H54 (cell line): ENCODE results near the gene PSRC1.
"Not testable (repeated sequence)": the region's sequence is repeated elsewhere in the genome, so short reads cannot be mapped to it uniquely, and the experiment has no call there.

Experiments used
- DNase-seq: peaks from one replicate; pipeline ENCODE4 v3.0.0; 2011; ENCODE audit warnings: low spot score, mixed read lengths; ENCODE audit not compliant: insufficient read length
- FAIRE-seq: peaks from 3 replicates; lab custom pipeline; 2011; peaks lifted over from hg19 to GRCh38; lab: Jason Lieb, UNC
- POLR2A ChIP-seq: IDR thresholded peaks from 2 replicates; pipeline ENCODE4 v1.6.1; 2011; ENCODE audit warnings: low read depth, mild to moderate bottlenecking, low read length

Gene PSRC1

DNA sequence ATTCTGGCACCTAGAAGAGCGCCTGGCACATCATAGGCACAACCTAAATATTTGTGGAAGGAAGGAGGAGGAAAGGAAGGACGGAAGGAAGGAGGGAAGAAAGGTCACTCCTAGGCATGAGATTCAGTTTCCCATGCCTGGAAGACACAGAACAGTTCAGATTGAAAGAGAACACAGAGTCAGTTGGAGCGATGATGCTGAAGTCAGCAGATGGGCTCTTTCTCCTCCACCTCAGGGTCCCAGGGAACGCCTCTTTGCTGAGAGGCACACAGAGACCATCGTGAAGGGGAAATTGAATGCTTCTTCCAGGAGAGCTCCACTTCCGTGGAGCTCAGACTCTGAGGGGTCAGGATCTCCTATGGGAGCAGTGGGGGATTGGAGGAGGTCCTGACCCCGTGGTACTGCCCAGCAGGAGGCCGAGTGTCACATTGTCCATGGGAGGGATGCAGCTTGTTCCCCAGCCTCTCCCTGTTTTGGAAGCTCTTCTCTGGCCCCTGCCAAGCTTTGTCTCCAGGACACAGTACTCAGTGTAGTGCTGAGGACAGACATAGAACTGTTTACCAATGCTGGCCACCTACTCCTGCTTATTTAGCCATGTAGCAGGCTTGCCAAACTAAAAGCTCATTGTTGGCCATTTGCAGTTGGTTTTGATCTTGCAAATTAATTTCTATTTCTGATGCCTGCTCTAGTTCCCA lies 21.4 kb upstream of the PSRC1 start:
- no peak for TF ChIP-seq POLR2A
- DNase-seq = no peak
- no peak for FAIRE-seq

DNA sequence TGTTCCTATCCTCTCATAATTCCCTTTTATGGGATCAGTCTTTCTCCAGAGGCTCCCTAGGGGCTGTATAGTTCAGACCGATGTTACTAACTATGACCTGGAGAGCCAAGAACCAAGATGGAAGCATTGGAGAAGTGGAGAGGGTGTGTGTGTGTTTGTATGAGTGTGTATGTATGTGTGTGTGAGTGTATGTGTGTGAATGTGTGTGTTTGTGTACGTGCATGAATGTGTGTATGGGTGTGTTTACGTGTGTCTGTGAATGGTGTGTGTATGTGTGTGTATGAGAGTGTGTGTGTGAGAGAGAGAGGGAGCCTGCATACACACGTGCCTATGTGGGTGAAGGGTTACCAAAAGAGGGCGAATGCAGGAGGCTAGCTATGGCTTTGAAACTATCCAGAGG lies 18.9 kb upstream of the PSRC1 start:
- no peak for FAIRE-seq
- TF ChIP-seq POLR2A = no peak
- no peak for DNase-seq

DNA sequence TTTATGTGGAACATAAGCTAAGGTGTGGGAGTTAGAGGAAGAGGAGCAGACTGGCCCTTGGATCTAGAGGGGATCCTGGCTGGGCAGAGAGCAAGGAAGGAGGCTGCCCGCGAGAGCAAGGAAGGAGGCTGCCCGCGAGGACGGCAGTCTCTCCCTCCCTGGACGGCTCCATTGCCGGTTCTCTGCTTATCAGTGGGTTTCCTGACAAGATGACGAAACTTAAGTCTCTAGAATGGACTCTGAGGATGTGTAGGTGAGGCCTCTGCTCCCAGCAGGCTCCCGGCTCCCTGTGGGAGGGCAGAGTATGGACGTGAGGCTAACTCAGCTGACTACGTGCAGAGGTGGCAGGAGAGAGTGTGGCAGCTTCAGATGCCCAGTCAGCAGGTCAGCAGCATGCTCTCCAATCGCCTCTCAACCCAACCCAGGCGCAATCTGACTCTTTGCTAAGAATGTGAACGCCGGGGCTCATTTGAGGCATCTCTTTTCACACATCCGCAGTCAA lies 17.8 kb upstream of the PSRC1 start:
- no peak for DNase-seq
- no peak for TF ChIP-seq POLR2A
- no peak for FAIRE-seq

DNA sequence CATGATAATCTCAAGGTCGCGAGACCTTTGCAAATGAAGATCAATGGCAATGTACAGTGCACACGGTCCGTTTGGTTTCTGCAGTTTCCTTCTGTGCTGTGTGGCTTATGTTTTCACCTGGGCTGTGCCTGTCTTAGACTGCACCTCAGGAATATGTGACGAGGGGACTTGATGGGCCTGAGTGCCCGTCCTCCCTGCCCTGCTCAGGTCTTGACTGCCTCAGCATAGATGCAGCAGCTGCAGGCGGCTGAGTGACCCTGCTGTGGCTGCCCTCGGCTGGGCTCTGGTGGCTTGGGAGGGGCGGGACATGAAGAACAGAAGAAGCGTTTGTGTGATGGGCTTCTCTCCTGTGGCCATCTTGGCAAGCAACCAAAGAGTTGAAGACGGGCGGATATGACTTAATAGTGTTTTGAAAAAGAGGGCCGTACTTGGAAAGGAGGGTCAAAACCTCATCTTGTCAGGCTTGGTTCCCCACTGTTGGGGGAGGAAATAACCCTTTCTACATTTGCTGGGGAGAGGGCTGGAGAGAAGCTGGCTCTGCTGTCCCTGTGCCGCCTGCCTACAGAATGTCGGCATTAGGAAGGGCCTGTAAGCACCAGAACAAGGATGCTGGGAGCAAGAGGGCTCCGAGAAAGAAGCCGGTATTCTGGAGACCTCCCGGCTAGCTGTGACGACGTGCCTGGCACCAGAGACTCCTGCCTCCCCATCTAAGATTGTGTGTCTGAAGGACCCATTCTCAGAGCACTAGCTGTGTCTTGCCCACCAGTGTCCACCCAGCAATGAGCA lies 16.8 kb upstream of the PSRC1 start:
- no peak for TF ChIP-seq POLR2A
- DNase-seq (no peak), FAIRE-seq (no peak)

DNA sequence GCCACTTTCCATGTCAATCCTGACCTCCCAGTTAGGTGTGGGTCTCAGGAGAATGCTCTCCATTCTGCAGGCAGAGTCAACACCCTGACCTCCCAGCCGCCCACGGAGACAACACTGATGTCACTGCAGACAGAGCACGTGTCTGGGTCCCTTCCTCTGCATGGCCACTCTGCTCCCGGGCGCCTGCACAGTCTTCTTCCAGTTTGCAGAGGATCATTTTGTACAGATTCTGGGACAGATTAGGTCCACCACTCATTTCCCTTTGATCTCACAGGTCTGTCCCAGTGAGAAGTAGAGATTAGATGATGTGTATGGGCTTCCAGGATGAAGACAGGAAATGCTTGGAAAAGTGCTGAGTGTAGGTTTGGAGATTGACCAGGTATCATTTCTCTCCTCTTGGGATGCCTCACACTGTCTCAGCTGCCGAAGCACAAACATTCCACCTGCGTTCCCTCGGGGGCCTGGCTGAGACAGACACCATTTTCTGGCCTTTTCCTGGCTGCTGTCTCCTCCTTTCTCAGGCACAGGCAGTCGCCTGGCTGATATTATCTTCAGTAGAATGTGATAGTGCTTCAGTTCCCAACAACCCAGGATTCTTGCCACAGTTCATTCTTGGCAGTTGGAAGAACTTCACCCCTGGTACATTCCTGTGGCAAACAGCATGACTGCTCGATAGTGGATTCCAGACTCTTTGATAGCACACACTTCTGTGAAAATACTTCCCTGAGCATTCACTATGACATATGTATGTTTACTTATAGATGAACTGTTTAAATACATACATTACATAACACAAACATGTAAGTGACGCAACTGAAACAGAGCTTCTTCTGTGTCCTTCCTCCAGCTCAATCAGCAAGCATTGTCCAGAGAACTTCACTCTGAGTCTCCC lies 16.0 kb upstream of the PSRC1 start:
- no peak for TF ChIP-seq POLR2A
- no peak for FAIRE-seq
- DNase-seq = no peak

DNA sequence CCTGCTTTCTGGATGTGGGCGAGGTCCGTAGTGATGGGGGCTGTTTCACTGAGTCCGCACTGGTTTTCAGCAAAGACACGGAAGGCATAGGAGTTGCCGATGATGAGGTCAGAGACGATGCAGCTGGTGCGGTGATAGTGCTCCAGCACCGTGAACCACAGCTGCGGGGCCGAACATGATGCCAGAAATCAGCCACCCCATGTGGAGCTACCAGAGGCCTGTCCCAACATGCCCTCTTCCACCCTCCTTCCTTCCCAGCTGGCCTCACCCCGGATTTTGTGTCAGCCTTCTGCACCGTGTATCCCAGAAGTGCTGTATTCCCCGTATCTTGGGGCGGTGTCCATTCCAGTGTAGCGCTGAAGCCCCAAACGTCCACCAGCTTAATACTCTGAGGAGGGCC lies 13.8 kb upstream of the PSRC1 start:
- no peak for TF ChIP-seq POLR2A
- FAIRE-seq (no peak), DNase-seq (no peak)

DNA sequence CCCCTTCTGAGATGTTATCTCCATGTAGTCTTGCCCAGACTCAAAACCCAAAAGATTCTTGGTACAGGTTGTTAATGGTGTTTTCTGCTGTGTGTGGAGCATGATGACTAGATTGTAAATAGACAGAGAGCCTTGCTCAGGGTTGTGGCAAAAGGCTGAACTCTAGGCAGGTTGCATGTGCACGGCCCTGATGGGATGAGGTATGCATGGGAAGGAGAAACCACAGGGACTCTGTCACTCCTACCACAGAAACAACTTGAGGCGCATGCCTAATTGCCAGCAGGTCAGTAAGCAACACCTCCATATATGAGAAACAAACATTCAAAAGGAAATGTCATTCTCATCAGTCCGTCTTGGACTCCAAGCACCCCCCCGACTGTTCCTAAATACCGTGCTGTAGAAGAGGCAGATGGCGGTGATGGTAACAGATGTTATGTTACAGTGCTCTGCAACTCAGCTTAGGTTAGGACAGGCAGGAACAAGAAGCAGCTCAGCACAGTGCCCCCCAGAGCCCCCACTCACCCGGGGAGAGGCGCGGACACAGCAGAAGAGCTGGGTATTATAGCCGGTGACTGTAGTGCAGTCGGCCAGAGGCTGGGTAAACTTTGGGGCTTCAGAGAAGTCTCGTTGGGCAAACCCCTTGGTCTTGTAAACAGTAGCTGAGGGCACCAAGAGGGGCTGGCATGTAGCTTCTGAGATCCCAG lies 12.9 kb upstream of the PSRC1 start:
- no peak for DNase-seq
- FAIRE-seq = no peak
- TF ChIP-seq POLR2A = no peak

DNA sequence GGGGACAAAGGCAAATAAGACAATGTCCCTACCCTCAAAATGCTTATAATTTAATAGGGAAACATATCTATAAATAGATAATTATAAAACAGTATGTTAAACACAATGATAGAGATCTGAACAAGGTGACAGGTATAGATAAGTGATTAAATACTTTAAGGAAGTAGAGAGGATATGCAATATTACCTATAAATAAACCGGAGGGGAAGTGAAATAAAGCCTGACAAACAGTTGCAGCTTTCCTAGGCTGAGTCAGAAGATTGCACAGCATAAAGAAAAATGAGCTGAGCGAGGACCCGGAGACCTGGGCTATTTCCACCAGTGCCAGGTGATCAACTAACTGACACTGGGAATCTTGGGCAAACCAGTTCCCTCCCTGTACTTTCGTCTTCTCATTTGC lies 11.5 kb upstream of the PSRC1 start:
- TF ChIP-seq POLR2A = no peak
- FAIRE-seq (no peak), DNase-seq (no peak)

DNA sequence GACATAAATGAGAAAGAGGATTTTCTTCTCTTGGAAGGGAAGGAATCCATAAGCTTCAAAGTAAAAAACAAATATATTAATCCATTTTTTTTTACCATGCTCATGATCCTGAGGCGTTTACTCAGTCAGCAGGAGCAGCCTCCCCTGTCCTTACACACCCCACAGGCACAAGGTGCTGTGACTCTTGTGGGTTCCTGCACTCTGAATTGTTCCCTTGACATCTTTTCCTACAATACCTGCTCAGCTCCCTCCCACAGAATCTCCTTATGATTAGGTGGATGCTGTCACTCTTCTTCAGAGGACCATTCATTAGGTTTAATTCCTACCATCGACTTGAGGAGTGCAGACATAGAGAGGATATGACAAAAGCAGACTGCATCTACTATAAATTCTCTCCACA lies 10.1 kb upstream of the PSRC1 start:
- DNase-seq (no peak), FAIRE-seq (no peak)
- no peak for TF ChIP-seq POLR2A

DNA sequence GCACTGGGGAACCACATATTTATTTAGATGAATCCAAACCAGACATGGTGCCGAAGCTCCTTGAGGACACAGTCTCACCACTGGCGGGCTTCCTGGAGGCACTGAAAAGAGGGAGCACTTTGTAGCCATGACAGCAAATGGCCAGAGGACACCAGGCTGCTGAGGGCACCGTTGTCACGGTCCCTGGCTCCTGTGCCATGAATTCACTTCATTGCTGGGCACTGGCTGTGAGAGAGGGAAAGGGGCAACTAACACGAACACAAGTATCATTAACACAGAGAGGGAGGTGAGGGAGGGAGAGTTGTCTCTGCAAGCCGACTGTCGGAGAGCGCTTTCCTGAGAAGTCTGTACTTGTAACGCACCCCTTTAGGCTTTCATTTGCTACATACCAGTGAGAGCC lies 9.4 kb upstream of the PSRC1 start:
- DNase-seq = no peak
- no peak for FAIRE-seq
- no peak for TF ChIP-seq POLR2A

DNA sequence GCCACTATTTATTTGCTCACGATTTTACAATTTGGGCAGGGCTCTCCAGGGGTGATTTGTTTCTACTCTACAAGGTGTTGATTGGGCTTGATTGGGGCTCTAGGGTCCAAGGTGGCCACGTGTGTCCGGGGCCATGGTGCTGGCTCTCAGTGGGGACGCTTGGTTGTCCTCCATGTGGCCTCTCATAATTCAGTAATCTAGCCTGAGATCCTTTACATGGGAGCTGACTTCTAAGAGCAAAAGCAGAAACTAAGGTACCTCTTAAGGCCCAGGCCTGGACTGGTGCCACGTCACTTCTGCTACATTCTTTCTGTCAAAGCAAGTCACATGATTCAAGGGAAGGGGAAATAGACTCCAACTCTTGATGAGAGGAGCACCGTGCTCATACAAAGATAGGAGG lies 8.1 kb upstream of the PSRC1 start:
- DNase-seq (no peak), FAIRE-seq (no peak)
- no peak for TF ChIP-seq POLR2A

DNA sequence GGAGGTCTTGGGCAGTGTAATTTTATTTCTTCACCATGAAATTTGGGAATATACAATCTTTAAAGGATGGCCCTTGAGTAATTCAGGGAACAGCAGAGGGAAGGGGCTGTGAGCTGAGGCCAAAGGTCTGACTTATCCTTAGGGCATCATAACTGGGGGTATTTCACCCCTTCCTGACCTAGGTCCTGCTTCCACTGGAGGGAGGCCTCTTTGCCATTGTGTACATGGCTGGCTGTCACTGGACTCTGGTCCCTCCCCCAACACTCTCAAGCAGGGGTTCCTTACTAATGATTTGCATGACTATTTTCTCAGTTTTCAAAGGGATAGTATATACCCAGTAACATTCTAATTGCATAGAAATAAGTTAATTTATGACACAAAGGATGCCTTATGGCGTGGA lies 7.2 kb upstream of the PSRC1 start:
- no peak for DNase-seq
- no peak for TF ChIP-seq POLR2A

DNA sequence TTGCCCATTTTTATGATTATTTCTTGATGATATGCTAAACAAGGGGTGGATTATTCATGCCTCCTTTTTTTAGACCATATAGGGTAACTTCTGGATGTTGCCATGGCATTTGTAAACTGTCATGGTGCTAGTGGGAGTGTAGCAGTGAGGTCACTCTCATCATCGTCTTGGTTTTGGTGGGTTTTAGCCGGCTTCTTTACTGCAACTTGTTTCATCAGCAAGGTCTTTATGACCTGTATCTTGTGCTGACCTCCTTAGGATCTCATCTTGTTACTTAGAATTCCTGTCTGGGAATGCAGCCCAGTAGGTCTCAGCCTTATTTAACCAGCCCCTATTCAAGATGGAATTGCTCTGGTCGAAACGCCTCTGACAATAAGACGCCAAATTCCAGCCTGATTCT lies 3.8 kb upstream of the PSRC1 start:
- not testable (repeated sequence) for FAIRE-seq, DNase-seq

More for the DNA sequence above, 7.2 kb upstream of the PSRC1 start:
- FAIRE-seq = no peak
